C1 segment of cervical spinal cord (tissue), 14 donors: ENCODE data around the gene FTSJ1.
"Not testable (repeated sequence)": the region's sequence is repeated elsewhere in the genome, so short reads cannot be mapped to it uniquely, and the experiment has no call there.

Experiments used
- DNase-seq, 14 donors: peaks; one replicate each; lab custom pipeline; 2025; lab: John Stamatoyannopoulos, UW

Gene FTSJ1

GRCh38 chrX:48497871-48498270 is 21.9 kb downstream of the FTSJ1 start:
- peak in 1 of 14 donors; percentile 10 for DNase-seq

- no peak for DNase-seq
Observed at GRCh38 chrX:48498374-48498809, 22.4 kb downstream of the FTSJ1 start.

- no peak for DNase-seq
Observed at GRCh38 chrX:48504261-48504660, 28.3 kb downstream of the FTSJ1 start.

- no peak for DNase-seq
Observed at GRCh38 chrX:48505481-48505880, 29.5 kb downstream of the FTSJ1 start.

- no peak for DNase-seq
Observed at GRCh38 chrX:48507246-48507645, 31.2 kb downstream of the FTSJ1 start.

GRCh38 chrX:48508400-48509244 is 32.6 kb downstream of the FTSJ1 start, which contains the start of gene PORCN:
PORCN (plus strand) TSS chrX:48508992; CDS start chrX:48509821, 829 bp downstream.
- DNase-seq: peak in 13 of 14 donors; percentile 16 to 82 (median 51)

- DNase-seq: no peak
Observed at GRCh38 chrX:48509245-48509590, 33.2 kb downstream of the FTSJ1 start.

- peak in 1 of 14 donors; percentile 15 for DNase-seq
Observed at GRCh38 chrX:48509619-48510018, 33.6 kb downstream of the FTSJ1 start.

- DNase-seq: no peak
Observed at GRCh38 chrX:48511560-48511959, 35.6 kb downstream of the FTSJ1 start.

- no peak for DNase-seq
Observed at GRCh38 chrX:48512371-48512935, 36.5 kb downstream of the FTSJ1 start.

GRCh38 chrX:48513670-48514069 is 37.7 kb downstream of the FTSJ1 start:
- no peak for DNase-seq

GRCh38 chrX:48514126-48514806 is 38.3 kb downstream of the FTSJ1 start:
- DNase-seq: no peak

GRCh38 chrX:48514868-48515460 is 39.0 kb downstream of the FTSJ1 start:
- DNase-seq: no peak

- no peak for DNase-seq
Observed at GRCh38 chrX:48515842-48516241, 39.8 kb downstream of the FTSJ1 start.

GRCh38 chrX:48516285-48516684 is 40.3 kb downstream of the FTSJ1 start:
- no peak for DNase-seq

GRCh38 chrX:48516987-48517386 is 41.0 kb downstream of the FTSJ1 start:
- no peak for DNase-seq

GRCh38 chrX:48519481-48519880 is 43.5 kb downstream of the FTSJ1 start:
- not testable (repeated sequence) for DNase-seq

- no peak for DNase-seq
Observed at GRCh38 chrX:48520455-48520854, 44.5 kb downstream of the FTSJ1 start.

- DNase-seq: no peak
Observed at GRCh38 chrX:48520976-48521352, 45.0 kb downstream of the FTSJ1 start.

- peak in 13 of 14 donors; percentile 3 to 86 (median 61) for DNase-seq
Observed at GRCh38 chrX:48521353-48522243, 45.6 kb downstream of the FTSJ1 start, which contains the start of gene EBP. EBP (plus strand) TSS chrX:48521808; CDS start chrX:48523772, 1,964 bp downstream.

- DNase-seq: no peak
Observed at GRCh38 chrX:48522291-48522690, 46.3 kb downstream of the FTSJ1 start.
